NCI-H526 (cell line): ENCODE results near the gene KCNK15.

Experiments used
- DNase-seq, 2 experiments: peaks; one replicate each; lab custom pipeline; 2025; lab: John Stamatoyannopoulos, UW

The KCNK15 gene

DNA sequence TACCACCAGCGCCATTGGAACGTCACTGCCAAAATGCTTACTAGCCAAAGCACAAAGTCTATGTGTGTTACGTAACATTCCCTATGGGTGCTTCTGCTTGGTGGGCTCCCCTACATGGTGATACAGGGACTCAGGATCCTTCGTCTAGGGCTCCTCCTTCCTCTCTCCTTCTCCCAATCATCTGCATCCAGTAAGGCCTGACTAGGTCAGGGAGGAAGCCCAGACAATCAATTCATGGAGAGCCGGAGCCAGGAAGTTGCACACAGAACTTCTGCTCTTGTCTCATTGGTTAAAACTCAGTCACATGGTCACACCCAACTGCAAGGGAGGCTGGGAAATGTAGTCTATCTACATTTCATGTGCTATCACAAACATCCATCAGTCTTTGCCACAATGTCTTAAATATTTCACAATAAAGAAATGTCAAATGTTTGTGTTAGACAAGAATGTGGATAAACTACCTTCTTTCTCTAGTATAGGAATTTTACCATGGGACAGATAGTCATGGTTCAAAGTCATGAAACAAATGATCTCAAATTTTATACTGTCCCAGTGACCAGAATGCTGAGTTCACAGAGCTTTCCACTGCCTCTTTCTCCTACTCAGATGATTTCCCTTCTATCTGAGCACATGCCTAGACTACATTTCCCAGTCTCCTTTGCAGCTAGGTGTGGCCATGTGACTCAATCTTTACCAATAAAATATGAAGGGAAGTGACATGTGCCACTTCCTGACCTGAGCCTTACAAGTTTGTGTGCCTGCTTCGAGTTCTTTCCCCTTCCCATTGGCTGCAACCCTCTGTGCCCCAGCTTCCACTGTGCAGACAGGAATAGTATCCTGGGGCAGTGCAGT lies 9.3 kb upstream of the KCNK15 start:
- peak; percentile 59 for DNase-seq

DNA sequence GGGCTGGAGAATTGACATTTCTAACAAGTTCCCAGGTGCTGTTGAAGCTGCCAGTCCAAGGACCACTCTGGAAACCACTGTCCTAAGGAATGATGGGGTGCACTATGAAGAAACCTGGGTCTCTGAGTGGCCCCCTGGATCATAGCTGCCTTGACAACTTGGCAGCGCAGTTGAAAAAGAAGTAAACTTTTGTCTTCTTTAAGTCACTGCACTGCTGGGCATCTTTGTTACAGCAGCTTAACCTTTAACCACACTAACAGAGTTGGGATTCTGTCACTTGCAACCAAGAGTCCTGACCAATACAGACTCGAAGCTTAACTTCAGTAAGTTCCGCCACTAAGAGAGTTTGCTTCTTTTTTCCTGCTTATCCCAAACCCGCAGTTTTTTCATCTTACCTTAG lies 8.5 kb upstream of the KCNK15 start:
- no peak for DNase-seq

DNA sequence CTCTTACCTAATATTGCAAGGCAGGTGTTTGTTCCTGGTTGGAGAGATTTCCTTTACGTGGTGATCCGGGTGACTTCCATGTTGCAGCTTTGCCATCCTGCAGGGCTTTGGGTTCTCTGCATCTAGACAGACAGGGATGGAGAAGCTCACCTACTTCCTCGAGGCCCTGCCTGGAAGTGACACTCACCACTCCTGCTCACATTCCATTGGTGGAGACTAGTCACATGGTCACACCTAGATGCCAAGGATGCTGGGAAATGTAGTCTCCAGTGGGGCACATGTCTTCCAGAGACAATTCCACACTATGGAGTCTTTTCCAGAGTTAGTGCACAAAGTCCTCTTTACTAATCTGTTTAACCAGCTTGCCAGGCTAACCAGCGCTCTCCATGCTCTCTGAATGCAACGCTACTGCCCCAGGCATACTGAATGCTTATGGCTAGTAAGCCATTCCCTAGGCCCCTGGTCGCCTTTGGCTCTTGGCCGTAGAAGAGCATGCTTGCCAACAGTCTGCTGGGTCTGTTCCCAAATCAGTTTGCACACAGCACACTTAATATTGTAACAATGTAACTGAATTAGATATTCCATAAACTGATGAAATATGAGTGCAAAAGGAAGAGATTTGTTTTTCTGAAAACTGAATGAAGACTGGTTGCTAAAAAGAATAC lies 6.7 kb upstream of the KCNK15 start:
- peak; percentile 88 for DNase-seq

DNA sequence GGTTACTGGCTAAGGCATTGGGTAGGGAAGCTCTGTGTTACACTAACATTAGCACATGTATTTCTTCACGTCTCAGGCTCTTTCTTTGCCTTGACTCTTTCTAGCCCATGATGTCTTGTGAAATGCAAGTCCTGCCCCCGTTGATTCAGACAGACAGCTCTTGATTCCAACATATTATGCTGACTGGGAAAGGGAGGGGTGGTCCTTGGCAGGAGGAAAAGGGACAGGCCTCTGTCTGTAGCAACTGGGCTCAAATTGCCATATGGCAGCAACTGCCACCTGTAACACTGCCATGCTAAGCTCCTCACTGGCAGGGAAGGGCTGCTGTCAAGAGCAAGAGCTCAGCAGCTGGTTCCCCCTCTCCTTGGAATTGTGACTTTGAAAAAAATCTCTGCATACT lies 5.7 kb upstream of the KCNK15 start:
- DNase-seq, result no peak

DNA sequence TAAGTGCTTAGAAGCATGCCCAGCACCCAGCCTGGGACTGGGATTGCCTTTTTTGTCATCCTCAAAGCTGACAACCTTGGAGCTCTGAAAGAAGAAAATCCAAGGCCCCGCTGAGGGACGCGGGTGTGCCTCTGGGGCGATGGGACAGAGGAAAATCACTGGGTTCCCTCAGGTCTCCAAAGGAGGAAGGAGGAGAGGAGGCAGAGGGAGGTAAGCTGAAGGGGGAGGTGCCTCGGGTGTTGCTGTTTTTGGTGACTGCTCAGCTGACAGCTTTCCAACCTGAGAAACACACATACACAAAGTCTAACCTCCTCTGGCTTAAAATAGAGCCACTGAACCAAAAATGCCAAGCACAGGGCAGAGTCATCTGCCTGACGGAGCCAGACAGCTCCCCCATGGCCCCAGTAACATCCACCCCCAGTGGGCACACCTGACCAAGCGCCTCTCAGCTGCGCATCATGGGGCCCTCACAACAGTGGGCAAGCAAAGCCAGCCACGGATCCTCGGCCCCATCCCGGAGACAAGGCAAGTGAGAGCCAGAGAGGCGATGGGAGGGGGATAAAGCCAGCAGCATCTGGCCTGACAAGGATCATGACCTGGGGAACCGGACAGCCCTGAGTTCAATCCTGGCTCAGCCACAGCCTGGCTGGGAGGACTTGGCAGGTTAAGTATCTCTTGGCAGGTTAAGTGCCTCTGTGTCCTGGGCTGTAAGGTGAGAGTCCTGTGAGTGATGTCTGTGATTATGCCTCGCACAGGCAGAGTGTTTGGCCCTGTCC lies 3.2 kb upstream of the KCNK15 start:
- DNase-seq, result no peak

DNA sequence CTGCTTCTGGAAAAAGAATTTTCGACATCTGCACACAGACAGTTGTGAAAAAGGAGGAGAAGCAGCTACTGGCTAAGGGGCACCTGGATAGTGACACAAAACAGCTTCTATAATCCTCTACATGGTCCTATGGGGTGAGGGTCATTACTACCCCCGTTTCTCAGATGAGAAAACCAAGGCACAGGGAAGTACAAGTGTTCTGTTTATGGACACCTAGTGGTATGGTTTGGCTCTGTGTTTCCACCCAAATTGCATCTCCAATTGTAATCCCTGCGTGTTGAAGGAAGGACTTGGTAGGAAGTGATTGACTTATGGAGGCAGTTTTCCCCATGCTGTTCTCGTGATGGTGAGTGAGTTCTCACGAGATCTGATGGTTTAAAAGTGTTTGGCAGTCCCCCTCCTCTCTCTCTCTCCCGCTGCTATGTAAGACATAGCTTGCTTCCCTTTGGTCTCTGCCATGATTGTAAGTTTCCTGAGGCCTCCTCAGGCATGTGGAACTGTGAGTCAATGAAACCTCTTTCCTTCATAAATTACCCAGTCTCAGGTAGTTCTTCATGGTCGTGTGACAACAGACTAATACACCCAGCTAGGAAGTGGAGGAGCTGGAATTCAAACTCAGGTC lies 2.5 kb upstream of the KCNK15 start:
- no peak for DNase-seq

DNA sequence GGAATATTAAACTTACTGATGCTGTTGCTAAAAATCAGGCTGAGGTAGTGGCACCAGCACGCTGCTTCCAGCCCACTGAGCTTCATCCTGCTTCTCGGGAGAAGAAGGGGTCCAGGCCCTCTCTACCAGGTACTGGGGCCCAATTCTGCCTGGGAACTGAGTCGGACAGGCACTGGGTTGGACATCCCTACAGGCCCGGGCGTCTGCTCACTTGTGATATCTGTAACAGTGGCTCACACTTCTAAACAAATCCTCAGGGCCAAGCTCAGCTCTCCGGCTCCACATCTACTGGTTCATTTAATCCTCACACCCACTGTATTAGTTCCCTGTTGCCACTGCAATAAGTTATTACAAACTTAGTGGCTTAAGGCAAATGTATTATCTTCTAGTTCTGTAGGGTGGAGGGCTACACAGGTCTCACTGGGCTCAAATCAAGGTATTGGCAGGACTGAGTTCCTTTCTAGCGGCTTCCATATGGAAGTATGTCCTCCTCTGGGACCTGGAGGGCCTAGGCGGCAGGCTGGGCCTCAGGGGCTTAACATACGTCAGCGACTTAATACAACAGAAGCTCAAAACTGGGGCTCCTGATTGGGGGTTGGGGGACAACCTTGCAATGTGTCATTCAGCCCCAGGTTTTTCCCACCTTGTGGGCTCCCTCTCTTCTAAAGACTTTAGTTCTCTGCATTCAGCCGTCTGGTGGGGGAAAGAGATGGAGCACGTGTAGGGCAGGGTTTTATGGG lies 1.6 kb upstream of the KCNK15 start:
- DNase-seq, result no peak

DNA sequence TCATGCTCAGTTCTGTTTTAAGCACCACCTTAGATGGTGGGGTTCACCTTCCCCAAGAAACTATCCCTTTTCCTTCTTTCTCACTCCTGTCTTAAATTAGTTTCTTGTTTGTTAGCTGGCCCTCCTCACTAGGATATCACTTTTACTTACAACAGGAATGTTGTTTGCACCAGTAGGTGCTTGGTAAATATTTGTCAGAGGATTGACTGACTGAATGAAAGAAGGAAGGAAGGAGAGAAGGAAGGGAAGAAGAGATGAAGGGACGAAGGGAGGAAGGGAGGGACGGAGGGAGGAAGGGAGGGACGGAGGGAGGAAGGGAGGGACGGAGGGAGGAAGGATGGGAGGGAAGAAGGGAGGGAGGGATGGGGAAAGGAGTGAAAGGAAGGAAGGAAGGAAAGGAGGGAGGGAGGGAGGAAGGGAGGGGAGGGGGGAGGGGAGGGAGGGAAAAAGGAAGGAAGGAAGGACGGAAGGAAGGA lies 505 bp upstream of the KCNK15 start:
- DNase-seq, result no peak

DNA sequence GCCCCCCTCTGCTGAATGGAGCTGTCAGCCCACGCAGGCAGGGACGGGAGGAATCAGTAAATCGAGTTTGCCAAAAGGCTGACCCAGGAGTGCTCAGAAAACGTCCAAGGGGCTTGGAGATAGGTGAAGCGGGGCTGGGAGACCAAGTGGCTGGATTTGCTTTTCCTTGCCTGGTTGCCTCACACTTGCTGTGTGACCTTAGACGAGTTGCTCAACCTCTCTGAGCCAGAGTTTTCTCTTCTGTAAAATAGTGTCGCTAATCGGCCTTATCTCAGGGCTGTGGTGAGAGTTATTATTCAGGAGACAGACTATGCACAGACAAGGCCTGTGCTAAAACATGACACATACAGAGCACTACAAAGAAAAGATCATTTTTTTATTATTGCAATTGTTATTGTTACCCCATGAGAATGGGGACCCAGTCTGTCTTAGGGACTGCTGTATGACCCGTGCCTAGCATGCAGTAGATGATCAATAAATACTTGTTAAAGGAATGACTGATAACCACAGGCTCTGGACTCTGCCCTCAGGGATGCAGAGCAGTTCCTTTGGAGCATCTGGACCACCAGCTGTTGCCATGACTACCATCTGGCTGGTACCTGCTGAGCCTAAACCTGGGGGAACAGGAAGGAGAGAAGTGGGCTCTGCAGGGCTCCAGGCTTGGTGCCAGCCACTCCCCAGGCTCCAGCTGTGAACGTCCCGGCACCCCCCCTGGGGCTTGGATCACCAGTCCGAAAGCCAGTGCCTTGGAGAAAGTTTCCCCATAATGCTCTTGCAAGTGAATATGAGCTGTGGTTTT lies 901 bp downstream of the KCNK15 start:
- peak in 1 of 2 experiments; percentile 23 for DNase-seq

DNA sequence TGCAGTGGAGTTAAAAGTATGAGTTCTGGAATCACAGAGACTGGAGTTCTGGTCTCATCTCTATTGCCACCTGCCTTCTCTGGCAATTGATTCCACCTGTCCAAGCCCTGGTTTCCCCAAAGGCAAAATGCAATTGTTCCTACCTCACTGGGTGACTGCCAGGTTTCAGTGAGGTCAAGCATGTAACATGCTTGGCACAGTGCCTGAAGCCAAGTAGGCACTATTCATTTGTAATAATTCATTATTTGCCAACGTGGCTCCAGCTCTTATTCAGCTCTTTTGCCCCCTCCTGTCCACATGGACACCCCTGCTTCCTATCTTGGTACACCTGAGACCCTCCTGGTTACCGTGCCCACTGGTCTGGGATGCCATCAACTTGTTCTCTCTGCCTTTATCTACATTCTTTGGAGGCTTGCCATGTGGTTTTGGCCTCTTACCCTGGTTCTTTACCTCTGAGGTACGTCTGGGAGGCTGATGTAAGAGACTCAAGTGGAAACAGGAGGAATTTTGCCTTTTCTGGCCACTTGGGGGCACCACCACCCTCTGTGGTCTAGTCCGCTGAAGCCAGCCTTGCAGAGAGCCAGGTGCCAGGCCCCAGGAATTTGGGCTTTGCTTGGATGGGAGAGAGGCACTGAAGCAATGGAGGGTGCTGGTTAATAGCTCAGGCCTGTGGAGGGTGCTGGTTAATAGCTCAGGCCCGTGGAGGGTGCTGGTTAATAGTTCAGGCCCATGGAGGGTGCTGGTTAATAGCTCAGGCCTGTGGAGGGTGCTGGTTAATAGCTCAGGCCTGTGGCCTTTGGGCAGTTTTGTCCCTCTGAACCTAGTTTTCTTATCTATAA lies 1.7 kb downstream of the KCNK15 start:
- peak; percentile 77 to 92 for DNase-seq

DNA sequence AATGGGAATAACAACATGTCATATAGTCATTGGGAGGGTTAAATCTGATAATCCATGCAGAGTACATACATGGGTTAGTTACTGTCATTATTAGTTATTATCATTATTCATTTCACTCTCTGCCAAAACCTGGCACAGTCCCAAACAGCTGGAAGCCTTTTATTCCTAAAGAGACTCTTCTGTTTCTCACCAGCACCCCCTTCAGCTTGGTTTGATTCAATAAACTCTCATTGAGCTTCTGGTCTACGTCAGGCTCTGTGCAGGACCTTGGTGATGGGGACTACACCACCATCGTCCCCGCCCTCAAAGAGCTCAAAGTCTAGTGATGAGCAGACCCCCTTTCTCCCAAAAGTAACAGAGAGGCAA lies 2.3 kb downstream of the KCNK15 start:
- DNase-seq, result peak in 1 of 2 experiments; percentile 20

DNA sequence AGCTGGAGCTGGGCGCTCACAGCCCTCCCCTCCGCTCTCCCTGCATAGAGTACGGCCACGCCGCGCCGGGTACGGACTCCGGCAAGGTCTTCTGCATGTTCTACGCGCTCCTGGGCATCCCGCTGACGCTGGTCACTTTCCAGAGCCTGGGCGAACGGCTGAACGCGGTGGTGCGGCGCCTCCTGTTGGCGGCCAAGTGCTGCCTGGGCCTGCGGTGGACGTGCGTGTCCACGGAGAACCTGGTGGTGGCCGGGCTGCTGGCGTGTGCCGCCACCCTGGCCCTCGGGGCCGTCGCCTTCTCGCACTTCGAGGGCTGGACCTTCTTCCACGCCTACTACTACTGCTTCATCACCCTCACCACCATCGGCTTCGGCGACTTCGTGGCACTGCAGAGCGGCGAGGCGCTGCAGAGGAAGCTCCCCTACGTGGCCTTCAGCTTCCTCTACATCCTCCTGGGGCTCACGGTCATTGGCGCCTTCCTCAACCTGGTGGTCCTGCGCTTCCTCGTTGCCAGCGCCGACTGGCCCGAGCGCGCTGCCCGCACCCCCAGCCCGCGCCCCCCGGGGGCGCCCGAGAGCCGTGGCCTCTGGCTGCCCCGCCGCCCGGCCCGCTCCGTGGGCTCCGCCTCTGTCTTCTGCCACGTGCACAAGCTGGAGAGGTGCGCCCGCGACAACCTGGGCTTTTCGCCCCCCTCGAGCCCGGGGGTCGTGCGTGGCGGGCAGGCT lies 4.6 kb downstream of the KCNK15 start:
- peak in 1 of 2 experiments; percentile 27 for DNase-seq

DNA sequence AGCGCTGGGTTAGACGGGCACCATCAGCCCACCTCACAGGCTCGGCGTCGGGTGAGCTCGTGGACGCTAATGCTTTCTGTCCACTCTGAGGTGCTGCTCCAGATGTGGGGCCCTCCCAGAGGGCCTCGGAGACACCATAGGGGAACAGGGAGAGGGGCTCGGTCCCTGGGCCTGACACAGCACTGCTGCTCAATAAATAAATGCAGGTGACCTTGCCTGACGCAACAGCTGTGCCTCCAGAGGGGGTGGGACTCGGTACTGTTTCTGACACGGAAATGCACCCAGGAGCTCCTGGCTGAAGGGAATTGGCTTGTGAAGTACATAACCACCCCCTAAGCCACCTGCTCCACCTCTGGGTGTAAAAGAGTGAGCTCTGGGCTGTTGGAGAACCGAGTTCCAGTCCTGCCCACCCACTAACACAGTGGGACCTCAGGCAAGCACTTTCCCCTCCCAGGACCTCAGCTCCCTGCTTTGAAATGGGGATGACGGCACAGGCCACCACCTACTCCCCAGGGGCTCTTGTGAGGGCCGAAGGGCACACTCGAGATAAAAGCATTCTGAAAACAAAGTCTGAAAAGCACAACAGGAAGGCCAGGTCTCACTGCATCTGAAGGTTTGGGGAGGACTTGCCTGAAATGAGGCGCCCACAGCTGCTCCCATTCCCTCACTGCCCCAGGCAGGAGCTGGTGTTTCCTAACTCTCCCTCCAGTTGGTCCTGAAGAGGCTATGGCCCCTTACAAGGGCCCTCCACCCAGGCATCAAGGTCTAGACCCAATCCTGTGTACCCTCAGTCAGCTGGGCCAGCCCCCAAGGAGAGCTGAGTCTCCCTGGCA lies 6.7 kb downstream of the KCNK15 start:
- no peak for DNase-seq

DNA sequence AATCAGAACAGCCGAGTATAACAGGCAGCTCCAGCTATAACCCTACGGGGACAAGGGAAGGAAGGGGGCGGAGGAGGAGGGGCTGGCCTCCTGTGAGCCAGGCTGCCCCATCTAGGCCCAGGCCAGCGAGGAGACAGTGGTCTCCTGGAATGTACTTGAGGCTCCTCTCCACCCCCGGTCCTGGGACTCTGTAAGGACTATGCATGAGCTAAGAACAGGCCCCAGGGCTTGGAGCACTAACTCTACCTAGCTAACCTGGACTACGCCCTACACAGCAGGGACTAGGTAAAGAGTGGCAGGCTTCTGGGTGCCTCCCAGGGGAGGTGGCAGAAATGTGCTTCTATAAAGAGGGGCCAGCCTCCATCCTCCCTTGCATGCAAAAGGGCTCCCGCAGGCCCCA lies 8.9 kb downstream of the KCNK15 start:
- no peak for DNase-seq

DNA sequence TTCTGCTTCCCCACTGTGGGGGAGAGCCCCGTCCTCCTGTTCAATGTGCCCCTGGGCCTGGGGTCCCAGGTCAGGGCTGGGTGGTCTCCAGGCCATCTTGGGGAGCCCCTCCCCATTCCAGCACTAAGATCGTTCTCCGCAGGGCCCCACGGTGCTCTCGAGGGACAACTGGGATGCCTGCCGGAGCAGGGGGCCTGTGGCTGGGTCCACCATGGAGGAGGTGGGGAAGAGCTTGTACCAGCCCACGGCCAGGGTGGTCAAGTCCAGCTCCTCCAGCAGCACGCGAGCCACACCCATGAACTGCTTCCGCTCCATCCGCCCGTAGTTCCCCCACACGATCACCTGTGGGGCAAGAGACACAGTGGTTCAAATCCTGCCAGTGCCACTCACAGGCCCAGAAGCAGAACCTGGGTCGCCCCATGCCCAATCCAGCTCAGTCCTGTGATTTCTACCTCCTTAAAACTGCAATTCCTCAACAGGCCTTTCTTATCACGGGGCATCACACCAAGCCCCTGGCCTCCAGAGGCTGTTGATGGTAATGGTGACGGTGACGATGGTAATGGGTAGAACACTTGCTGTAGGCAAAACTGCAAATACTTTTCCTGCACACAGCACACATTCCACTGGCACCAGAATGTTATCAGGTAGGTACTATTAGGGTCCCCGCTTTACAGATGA lies 10.5 kb downstream of the KCNK15 start:
- DNase-seq, result no peak

DNA sequence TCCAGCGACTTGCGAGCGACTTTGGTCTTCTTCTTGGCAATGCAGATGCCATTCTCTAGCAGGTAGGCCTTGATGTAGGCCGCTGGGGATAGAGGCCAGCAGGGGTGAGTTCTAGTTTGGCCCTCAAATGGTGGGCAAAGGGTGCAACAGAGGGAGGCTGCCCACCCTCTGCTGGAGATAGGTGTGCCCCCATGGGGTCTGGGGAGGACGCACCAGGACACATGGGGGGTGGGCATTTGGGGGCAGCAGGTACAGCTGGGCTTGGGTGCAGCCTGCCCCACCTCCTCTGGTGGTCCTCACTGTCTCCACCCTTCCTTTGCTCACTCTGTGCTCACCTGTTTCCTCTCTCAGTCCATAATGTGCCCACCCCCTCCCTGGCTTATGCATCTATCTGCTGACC lies 11.3 kb downstream of the KCNK15 start:
- DNase-seq, result no peak

DNA sequence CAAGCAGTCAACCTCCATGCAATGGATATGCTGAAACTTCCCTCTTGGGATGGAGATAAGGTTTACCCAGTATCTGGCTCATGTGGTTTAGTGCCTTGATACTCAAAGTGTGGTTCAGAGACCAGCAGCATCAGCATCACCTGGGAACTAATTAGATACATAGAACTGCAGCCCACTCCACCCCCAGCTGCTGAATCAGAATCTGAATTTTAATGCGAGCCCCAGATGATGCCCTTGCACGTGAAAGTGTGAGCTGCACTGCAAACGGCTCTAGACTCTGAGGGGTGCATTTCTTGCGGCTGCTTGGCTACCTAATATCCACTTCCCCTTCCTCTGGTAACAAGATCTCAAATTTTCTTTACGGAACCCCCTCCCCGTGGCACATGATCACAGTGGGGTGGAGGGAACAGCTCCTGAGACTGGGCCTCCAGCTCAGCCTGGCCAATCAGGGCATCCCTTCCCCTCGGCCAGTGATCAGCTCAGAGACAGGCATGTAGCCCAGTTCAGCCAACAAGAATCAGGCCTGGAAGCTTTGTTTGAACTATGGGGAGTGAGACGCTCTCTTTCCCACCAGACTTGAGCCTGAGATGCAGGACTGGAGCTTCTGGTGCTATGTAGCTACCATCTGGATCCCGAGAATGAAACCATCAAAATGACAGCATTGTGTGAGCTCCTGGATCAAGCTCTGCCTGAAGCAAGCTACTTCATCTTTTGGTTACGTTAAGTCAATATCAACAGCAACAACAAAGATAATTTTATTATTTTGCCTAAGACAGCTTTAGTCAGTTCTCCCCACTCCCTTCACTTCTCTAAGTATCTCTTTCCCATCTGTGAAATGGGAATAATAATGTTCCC lies 12.8 kb downstream of the KCNK15 start:
- no peak for DNase-seq
